Ovary (tissue), 9 donors: ENCODE data around the gene ACYP2. TPM values are rescaled to one million over a fixed set of nuclear protein-coding genes. Genes with fewer than 3 reads are reported as not detected.

Experiments
- DNase-seq, 5 donors: peaks; one replicate each; pipeline ENCODE4 v3.0.0-alpha.2; 2019 to 2020
- H3K27ac ChIP-seq, 2 donors: fragments of 200-600 bp; one replicate each; pipeline versions ENCODE4 v1.5.1 to v1.8.0; 2019 to 2022
- H3K27me3 ChIP-seq: fragments of 200-600 bp; one replicate; pipeline ENCODE4 v1.8.0; 2022
- H3K36me3 ChIP-seq: fragments of 200-600 bp; sonication (generic); one replicate; pipeline ENCODE4 v1.5.1; 2019
- H3K4me1 ChIP-seq: one replicate; pipeline ENCODE4 v1.8.1; 2013; ENCODE audit warnings: mild to moderate bottlenecking, moderate library complexity; ENCODE audit not compliant: insufficient read depth
- H3K4me3 ChIP-seq: fragments of 200-600 bp; sonication (generic); one replicate; pipeline ENCODE4 v1.5.1; 2017
- H3K9me3 ChIP-seq, 2 donors: fragments of 200-600 bp in 1 of 2; sonication (generic) in 1 of 2; one replicate each; pipeline versions ENCODE4 v1.5.1 to v1.8.1; 2013 to 2019; ENCODE audit warnings: mild to moderate bottlenecking in 1 of 2, moderate library complexity in 1 of 2
- EP300 ChIP-seq: sonication (generic); formaldehyde crosslinking; IDR thresholded peaks from one replicate; pipeline ENCODE4 v1.6.1; 2017; ENCODE audit warnings: antibody characterized with exemption
- POLR2A ChIP-seq: fragments of 450-650 bp; IDR thresholded peaks from one replicate; pipeline ENCODE4 v1.6.1; 2017; ENCODE audit warnings: antibody characterized with exemption, mild to moderate bottlenecking, moderate library complexity
- whole genome bisulfite sequencing, 3 donors: extraction: QIAGEN DNeasy Blood & Tissue Kit in 1 of 3; methylation state at CpG; one replicate each; pipeline versions ENCODE4 v1.1.5 to v1.1.7; 2013 to 2017; 5-methylcytosine and 5-hydroxymethylcytosine counted together
- intact Hi-C, 4 donors: fragments of 100-400 bp; cut with DNase I; formaldehyde crosslinking; loops; one replicate each; pipeline versions ENCODE4 v1.11.0 to v1.15.1; 2022 to 2023
- polyA plus RNA-seq, 2 donors: library from polyadenylated mRNA; stranded (reverse); fragments of 200-250 nt in 1 of 2; fragments of 350-450 nt in 1 of 2; fragmentation: Illumina TruSeq in 1 of 2; extraction: RNeasy Lipid Tissue Mini Kit (QIAGEN cat#74804) in 1 of 2; gene quantifications; one replicate each; pipeline ENCODE4 v1.2.3, GENCODE V29; 2013 to 2014
- total RNA-seq, 7 donors: library from RNA; depleted of rRNA in 2 of 7; stranded (reverse); fragments of >200 nt in 2 of 7; fragmentation: NEBNext Ultra II Directional in 3 of 7; extraction: Animal tissue kit (Norgen Biotek cat#: 25700) in 3 of 7; gene quantifications; one replicate each; pipeline versions ENCODE4 v1.1.0 to v1.2.4, GENCODE V29; 2016 to 2023
- TF ChIP-seq, protein P1 (sequence below), 3 donors: fragments of 450-650 bp in 2 of 3; fragments of 200-600 bp in 1 of 3; IDR thresholded peaks; one replicate each; pipeline versions ENCODE4 v1.5.1 to v1.8.0; 2016 to 2022; ENCODE audit warnings: antibody characterized with exemption in 3 of 3, mild to moderate bottlenecking in 1 of 3
- donor health status: DM: no; HTN: no; CAD: no; lungs with moderate emphysema.
- donor health status: DM: no; HTN: no; CAD: no.
- donor health status: Bipolar disorder and iron deficiency.
- donor health status: DM: yes; HTN: yes; CAD: no.
- donor health status: DM: no; HTN: no; CAD: no.
- donor health status: DM: yes; HTN: yes; CAD: no.

Gene ACYP2
- total and polyA plus RNA-seq, 9 donors, result 10.4 to 27.1 (median 13.9) TPM

DNA sequence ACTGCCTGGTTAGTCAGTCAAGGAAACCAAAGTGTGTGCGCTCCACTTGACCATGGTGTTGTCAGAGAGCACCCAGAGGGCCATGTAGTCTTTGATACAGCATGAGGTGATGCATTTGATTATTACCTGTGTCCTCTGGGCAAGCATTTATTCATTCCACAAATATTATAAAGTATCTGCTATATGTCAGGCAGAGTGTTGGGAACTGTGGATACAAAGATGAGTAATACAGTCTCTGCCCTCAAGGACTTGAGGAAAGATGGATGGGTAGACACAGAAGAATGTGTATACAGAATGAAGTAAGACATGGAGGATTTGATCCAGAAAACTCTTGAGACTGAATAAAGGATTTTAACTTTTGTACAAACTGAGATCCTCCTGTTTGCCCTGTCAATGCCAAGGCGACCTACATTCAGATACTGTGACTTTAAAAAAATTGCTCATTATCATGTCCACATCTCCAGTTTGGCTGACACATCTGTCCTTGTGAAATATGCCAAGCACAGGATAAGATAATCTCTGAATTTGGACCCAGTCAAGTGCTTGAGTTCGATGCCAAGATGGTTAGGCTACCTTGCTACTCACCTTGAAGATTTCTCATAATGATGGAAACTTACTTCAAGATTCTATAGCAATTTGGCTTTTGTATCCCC, 50.8 kb downstream of the ACYP2 start:
- 95 to 99% (median 98%) methylated on average over 3 of the region's 3 CpGs for WGBS, 3 donors
- TF ChIP-seq, protein P1, sequence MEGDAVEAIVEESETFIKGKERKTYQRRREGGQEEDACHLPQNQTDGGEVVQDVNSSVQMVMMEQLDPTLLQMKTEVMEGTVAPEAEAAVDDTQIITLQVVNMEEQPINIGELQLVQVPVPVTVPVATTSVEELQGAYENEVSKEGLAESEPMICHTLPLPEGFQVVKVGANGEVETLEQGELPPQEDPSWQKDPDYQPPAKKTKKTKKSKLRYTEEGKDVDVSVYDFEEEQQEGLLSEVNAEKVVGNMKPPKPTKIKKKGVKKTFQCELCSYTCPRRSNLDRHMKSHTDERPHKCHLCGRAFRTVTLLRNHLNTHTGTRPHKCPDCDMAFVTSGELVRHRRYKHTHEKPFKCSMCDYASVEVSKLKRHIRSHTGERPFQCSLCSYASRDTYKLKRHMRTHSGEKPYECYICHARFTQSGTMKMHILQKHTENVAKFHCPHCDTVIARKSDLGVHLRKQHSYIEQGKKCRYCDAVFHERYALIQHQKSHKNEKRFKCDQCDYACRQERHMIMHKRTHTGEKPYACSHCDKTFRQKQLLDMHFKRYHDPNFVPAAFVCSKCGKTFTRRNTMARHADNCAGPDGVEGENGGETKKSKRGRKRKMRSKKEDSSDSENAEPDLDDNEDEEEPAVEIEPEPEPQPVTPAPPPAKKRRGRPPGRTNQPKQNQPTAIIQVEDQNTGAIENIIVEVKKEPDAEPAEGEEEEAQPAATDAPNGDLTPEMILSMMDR (IDR thresholded peaks at IDR 0.05), result no peak
- no peak for TF ChIP-seq POLR2A
- TF ChIP-seq EP300, result no peak
- Histone ChIP-seq H3K4me1 (no peaks in the 10 kb centered on the region), H3K36me3 (no peaks in the 10 kb centered on the region), H3K4me3 (no peak overlapping the region), H3K27me3 (no peaks in the 10 kb centered on the region), H3K9me3 (no peaks in the 10 kb centered on the region), H3K27ac (no peak overlapping the region)
- no peak for DNase-seq
- intact Hi-C loops, result no loop called here

DNA sequence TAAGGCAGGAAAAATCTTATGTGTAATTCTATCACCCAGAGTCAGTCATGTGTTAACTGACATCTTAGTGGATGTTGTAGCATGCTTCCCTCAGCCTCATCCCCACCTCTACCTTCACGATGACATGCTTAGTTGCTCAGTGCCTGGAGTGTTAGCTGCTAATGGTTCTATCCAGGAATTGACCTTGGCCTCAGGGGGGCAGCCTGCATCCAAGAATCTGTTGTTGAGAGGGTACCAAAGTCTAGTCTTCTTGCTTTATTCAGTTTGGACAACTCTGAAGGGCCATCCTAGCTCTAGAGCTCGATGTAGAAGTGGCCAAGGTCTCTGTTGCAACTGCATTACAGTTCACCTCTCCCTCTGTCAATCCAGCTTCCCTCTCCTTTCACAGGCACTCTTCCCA, 61.2 kb downstream of the ACYP2 start:
- DNase-seq, result peak in 4 of 5 donors; percentile 46 to 61 (median 50)
- WGBS, 3 donors, result 32 to 38% (median 38%) methylated on average over 2 of the region's 2 CpGs
- no peak overlapping the region for H3K27ac ChIP-seq
- H3K36me3 ChIP-seq, result no peaks in the 10 kb centered on the region
- H3K27me3 ChIP-seq, result no peaks in the 10 kb centered on the region
- H3K4me1 ChIP-seq, result no peaks in the 10 kb centered on the region
- TF ChIP-seq POLR2A, result no peak
- no peak for TF ChIP-seq EP300
- TF ChIP-seq, protein P1 (IDR thresholded peaks at IDR 0.05), result no peak
- H3K4me3 ChIP-seq, result no peak overlapping the region
- no peaks in the 10 kb centered on the region for H3K9me3 ChIP-seq
- intact Hi-C loops, result no loop called here

DNA sequence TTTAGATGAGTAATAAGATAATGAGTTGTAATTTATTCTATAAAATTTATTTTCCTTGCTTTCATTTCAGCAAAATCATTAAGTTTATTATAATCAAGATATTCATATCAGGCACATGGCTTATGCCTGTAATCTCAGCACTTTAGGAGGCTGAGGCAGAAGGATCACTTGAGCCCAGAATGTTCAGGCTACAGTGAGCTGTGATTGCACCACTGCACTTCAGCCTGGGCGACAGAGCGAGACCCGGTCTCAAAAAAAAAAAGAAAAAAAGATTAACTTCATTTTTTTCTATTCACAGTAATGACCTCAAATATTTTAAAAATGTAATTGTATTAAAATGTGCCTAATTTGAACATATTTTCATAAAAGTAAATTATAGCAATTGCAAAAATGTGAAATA, 67.9 kb downstream of the ACYP2 start:
- Histone ChIP-seq H3K4me3 (no peak overlapping the region), H3K27me3 (no peaks in the 10 kb centered on the region), H3K9me3 (no peaks in the 10 kb centered on the region), H3K4me1 (no peaks in the 10 kb centered on the region), H3K27ac (no peak overlapping the region), H3K36me3 (no peaks in the 10 kb centered on the region)
- TF ChIP-seq EP300 (no peak), POLR2A (no peak)
- intact Hi-C loops, result no loop called here
- DNase-seq, result no peak
- WGBS, 3 donors, result 84 to 89% (median 85%) methylated on average over 3 of the region's 3 CpGs

DNA sequence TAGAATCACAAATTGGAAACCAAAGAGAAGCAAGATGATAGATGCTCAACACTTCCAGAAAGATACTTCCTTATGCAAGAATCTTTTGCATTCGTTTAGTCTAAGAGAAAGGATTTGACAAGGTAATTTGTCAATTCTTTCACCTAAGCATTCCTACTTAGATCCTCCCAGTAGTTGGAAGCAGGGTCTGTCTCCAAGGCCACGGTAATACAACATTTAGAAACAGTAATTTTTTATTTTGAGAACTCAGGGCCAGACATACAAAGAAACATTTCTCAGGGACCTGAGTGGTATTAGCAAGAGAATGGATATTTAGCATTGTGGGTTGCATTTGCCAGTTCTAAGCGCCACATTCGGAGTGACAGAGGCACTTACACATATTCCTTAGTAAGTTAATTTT, 68.6 kb downstream of the ACYP2 start:
- 25 to 42% (median 35%) methylated on average over 4 of the region's 4 CpGs for WGBS, 3 donors
- no peaks in the 10 kb centered on the region for H3K27me3 ChIP-seq
- no peak overlapping the region for H3K4me3 ChIP-seq
- no peaks in the 10 kb centered on the region for H3K9me3 ChIP-seq
- no peak for DNase-seq
- no peaks in the 10 kb centered on the region for H3K4me1 ChIP-seq
- H3K27ac ChIP-seq, result no peak overlapping the region
- H3K36me3 ChIP-seq, result no peaks in the 10 kb centered on the region
- no peak for TF ChIP-seq POLR2A
- TF ChIP-seq, protein P1 (IDR thresholded peaks at IDR 0.05), result no peak
- TF ChIP-seq EP300, result no peak
- intact Hi-C loops, result no loop called here

DNA sequence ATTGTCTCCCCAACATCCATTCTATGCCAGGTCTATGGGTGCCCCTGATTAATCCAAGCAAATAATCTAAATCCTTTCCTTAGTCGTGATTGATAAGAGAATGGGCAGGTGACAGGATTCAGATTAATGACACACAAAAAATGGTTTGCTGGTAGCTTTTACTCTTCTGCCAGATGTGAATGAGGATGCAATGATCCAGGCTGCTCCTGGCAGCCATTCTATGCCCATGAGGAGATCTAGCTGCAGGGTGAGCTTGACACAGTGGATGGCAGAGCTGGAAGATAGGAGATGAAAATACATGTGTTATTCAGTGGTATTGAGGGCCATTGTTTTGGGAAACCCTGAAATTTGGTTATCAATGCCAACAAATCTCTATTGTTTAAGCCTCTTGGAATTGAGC, 69.7 kb downstream of the ACYP2 start:
- no peaks in the 10 kb centered on the region for H3K4me1 ChIP-seq
- H3K4me3 ChIP-seq, result no peak overlapping the region
- no peaks in the 10 kb centered on the region for H3K27me3 ChIP-seq
- no peaks in the 10 kb centered on the region for H3K9me3 ChIP-seq
- no peak overlapping the region for H3K27ac ChIP-seq
- WGBS, 3 donors, result 76 to 86% (median 83%) methylated on average over 1 of the region's 1 CpG
- intact Hi-C loops, result no loop called here
- no peaks in the 10 kb centered on the region for H3K36me3 ChIP-seq
- DNase-seq, result no peak
- TF ChIP-seq EP300 (no peak), POLR2A (no peak)
- TF ChIP-seq, protein P1 (IDR thresholded peaks at IDR 0.05), result no peak
